Kasumi-1 (cell line): ENCODE data around the gene IGFBP3.

ENCODE experiments used
- DNase-seq, 2 experiments: peaks; one replicate each; lab custom pipeline; 2025; lab: John Stamatoyannopoulos, UW

IGFBP3 gene

DNA sequence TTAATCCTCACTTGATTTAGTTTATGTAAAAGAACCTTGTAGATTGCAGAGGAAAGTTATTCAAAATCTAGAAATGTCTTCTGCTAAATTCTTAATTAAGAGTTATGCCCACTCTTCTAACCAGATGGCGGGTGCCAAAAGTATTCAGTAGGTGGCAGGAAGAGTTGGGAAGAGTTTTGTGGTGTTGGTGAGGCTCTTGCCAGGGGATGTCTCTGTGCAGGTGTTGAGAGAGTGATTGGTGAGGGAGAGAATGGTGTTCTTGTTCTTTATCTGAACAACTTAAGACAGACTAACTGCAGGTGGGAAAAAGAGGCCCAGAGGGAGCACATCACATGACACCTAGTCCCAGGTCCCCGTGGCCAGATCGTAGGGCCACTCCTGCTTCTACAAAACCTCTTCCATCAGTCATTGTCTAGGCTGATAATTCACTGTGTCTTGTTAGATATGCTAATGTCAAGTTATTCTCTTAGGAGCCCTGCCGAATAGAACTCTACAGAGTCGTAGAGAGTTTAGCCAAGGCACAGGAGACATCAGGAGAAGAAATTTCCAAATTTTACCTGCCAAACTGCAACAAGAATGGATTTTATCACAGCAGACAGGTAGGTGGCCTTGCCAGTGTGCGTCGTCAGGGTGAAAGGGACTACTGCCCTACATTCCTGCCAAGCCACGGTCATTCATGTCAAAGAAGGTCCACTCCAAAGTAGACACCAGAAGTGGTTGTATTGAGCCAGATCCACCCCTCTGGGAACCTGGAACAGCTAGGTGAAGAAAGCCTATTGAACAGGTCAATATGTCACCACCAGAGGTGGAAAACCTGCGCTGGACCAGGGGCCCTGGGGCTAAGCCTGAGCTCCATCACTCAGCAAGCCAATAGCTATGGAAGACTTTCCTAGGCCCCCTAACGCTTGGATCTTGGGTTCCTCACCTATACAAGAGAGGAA is 29.3 kb downstream of the IGFBP3 start:
- DNase-seq, result no peak

DNA sequence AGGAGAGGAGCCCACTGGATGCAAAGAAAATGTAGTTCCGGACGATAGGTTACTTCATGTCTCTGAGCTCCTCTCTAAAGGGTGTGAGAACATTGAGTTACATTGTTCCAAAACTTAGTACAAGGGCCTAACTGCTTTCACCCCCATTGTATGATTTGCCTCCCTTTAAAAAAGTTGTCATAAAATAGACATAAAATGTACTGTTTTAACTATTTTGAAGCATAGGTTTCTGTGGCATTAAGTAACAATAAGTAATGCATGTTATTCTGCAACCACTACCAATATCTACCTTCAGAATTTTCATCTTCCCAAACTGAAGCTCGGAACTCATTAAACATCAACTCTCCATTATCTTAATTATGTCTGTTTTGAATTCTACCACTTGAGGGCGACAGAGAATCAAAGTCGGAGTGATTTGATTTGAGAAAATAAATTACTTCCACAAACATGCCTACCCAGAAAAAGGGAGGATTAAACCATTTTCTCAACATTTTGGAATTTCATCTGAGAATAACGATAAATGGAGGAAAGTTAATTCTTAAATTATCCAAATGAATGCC is 30.1 kb downstream of the IGFBP3 start:
- peak; percentile 30 to 73 for DNase-seq

DNA sequence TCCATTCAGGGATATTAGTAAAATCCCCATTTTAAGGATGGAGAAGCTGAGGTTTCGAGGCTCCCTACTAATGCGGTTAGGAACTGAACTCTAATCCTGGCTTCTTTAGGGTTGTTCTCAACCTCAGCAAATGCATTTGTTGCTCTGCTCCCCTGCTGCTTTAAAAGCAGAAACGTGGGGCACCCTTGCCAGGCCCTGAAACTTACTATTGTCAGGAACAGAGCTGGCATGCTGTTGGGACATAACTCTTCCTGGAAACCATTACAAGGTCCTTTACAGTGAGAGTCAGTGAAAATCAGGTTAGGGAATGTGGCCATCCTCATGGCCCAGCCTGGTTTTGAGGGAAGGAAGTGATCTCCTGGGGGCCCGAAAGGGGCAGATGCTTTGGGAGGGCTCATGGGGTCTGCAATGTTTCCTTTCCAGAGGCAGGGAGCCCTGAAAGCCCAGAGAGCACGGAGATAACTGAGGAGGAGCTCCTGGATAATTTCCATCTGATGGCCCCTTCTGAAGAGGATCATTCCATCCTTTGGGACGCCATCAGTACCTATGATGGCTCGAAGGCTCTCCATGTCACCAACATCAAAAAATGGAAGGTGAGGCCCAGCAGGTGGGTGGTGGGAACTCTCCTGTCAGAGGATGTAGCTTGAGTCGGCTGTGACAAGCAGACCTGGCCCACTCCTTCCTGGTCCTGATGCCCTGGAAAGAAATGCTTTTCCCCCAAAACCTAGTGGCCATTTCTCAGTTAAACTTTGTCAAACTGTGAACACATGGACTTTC is 30.8 kb downstream of the IGFBP3 start:
- no peak for DNase-seq

DNA sequence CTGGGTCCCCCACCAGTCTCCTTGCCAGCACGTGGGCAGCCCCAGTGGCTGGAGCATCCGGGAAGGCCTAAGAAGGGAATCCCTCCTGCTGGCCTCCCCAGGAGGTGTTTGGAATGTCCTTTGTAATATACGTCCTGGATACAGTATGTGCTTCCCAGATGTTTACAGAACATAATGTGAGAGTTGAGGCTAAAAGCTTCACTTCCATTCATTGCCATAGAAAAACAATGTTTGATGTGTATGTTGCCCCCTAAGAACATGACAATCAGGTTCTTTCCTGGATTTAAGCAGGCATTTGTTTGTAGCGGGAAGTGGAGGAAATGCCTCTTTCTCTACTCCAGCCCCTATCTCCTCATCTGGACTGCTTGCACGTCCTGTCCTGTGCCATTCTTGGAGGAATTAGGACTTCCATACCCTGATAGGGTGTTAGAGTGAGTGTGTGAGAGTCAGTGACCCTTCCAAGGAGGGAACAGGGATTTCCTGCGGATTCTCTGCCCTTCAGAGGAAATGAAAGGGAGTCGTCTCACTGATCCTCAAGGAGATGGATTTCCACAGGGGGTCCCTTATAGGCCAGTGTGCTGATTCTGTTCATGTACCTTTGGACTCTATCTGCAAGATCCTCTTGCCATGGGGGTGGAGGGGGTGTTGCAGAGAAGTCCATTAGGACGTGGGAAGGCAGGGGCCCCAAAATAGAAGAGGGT is 31.6 kb downstream of the IGFBP3 start:
- no peak for DNase-seq

DNA sequence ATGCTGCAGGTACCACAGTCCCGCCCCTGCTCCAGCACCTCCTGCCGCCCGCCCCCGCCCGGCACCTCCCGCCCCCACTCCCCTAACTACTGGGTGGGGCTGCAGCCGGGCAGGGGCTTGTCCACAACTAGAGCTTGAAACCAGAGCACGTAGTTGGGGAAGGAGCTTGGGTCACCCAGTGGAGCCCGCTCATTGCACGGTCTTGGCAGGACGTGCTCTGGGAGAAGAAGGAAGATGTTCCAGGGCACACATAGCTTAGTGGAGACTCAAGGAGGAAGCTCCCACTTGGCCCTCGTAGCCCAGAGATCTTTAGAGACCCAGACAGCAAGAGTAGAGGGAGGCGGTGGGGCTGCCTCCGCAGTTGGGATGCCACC is 32.1 kb downstream of the IGFBP3 start:
- no peak for DNase-seq

DNA sequence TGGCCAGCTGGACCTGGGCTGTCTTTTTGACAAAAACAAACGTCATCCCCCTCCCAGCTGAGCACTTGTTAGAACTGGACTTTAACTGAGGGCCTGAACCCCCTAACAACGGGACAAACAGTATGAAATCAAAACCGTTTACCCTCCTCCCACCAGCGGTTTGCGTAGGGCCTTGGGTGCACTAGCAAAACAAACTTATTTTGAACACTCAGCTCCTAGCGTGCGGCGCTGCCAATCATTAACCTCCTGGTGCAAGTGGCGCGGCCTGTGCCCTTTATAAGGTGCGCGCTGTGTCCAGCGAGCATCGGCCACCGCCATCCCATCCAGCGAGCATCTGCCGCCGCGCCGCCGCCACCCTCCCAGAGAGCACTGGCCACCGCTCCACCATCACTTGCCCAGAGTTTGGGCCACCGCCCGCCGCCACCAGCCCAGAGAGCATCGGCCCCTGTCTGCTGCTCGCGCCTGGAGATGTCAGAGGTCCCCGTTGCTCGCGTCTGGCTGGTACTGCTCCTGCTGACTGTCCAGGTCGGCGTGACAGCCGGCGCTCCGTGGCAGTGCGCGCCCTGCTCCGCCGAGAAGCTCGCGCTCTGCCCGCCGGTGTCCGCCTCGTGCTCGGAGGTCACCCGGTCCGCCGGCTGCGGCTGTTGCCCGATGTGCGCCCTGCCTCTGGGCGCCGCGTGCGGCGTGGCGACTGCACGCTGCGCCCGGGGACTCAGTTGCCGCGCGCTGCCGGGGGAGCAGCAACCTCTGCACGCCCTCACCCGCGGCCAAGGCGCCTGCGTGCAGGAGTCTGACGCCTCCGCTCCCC is 32.7 kb downstream of the IGFBP3 start, which contains the start of gene IGFBP1:
Gene IGFBP1 (plus strand): TSS at position 304 of the 808 bp plus-strand sequence. CDS start 165 bp downstream, at position 469.
- DNase-seq, result no peak

DNA sequence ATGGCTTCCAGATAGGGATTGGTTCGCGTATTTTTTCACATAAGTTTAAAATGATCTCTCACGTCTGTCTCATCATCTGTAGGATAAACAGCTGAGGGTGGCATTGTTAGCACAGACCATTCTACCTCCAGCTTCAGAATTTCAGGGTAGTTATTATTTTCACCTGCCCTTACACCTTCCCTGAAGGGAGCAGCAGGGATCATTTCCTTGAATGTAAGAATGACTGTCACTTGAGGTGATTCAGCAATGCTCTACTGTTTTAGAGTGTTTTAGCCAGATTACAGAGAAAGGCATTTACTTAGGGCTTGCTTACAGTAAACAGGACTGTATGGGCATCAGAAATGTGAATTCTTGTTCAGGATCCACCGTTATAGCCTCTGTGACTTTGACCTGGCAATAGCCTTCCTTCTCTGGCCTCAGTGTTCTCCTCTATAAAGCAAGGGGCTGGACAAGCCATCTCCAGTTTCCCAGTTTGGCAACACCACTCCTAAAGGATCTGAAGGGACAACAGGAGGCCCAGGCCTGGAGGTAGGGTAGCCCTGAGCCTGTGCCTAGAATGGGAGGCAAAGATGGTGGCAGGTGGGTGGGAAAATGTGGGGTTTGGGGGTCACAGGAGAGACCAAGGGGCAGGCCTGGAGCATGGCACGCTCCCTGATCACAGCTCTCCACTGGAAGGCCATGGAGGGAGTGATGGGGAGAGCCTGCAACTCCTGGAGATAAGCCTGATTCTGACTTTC is 34.0 kb downstream of the IGFBP3 start:
- no peak for DNase-seq

DNA sequence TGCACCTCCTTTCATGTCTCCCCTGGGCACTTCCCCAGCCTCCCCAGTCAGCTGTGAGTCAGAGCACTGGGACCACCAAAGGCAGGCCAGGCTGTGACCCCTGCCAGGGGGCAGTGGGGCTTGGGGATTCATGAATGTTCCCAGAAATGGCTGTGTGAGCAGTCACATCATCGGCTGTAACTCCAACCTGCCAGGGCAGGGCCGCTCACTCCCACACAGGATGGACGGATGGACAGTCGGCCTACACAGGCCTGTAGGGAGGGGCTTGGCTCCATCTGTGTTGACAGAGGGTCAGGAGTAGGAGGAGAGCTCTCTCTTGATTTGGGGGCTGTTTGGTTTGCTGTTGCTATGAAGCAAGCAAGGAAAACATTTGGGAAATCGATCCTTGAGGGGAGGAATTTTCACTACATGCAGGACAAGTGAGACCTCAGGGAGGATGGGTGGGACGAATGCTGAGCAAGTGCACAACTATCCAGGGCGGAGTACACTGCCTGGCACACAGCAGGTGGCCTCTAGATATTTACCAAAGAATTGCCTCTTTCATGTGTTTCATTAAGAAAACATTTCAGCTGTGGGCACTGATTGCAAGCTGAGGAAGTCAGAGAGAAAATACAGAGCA is 35.7 kb downstream of the IGFBP3 start:
- no peak for DNase-seq

DNA sequence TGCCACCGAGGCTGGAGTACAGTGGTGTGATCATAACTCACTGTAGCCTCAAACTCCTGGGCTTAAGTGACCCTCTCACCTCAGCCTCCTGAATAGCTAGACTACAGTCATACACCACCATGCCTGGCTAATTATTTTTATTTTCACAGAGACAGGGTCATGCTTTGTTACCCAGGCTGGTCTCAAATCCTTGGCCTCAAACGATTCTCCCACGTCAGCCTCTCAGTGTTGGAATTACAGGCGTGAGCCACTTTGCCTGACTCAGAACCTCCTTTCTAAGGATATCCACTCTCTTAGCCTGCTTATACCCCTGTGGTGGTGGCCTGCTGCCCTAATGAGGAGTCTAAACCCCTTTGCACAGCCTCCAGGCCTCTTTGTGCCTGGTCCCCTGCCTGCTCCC is 36.9 kb downstream of the IGFBP3 start:
- no peak for DNase-seq

DNA sequence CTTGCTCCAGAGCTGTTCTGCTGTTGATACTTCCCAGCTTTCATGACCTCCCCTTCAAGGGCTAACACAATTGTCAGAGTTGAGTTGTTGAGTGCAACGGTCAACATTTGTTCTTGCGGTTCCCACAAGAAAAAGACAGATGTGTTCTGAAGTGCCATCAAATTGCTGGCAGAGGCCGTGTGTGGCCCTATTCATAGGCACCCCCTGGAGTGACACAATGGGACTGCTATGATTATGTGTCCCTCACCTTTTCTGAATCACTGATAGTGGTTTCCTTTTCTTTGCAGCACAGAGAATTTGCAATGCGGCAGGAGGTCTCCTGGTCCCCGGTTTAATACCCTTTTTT is 38.6 kb downstream of the IGFBP3 start:
- DNase-seq, result no peak

DNA sequence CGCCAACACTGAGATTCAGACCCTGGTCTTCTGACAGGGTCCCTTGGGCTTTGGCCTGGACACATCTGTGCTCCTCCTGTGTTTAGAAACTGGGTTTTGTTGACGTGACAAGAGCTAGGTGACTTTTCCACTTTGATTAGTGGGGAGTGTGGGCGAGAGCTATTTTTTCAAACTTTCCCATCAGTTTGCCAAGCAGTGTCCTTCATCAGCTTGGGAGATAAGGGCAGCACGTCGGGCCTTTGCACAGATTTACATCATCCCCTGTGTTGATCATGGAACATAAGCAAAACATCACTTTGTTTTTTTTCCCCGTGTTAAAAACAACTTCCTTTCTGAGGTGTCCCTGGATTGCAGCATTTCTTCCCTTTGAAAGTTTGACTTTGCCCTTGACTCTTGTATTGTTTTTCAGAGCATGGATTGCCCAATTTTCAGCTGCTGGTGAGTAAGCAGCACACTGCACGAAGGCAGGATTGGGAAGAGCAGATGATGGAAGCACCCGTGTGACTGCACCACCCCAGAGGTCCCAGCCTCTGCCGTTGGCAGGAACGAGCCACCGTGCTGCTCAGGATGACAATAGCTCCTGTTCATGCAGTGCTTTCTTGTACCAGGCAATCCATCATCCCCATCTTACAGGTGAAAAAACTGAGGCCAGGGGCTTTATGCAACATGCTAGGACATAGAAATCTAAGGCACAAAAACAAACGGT is 39.2 kb downstream of the IGFBP3 start:
- no peak for DNase-seq

DNA sequence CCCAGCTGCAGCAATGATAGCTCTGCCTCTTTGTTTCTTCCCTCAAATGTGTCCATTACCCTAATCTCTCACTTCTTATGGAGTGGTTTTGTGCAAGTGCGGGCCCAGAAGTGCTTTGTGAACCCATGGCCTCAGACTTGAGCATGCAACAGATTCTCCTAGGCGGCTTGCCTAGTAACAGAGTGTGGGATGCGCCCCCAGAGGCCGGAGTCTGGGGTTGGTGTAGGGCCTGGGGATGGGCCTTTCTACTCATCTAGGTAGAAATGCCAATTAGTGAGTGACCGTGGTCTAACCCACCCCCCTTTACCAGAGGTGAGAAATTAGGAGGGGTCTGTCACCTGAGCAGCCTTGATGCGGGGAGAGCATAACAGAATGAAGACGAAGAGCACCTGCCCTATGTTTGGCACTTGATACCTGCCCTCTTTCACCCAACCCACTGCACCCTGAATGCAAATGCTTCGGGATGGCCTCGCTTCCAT is 39.8 kb downstream of the IGFBP3 start:
- no peak for DNase-seq

DNA sequence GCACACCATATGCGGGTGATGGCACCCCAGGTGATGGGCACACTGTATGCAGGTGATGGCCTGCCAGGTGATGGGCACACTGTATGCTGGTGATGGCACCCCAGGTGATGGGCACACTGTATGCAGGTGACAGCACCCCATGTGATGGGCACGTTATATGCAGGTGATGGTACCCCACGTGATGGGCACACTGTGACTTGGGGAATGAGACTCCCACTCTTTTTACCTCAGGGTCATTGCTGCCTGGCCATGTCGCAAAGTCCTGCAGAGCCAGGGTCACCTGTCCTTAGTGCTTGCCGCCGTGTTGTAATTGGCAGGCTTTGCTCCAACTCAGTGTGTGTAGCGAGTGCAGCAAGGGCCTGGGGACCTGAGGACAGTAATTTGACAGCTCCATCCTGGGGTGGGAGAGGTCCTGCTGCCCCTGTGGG is 40.6 kb downstream of the IGFBP3 start:
- DNase-seq, result no peak

DNA sequence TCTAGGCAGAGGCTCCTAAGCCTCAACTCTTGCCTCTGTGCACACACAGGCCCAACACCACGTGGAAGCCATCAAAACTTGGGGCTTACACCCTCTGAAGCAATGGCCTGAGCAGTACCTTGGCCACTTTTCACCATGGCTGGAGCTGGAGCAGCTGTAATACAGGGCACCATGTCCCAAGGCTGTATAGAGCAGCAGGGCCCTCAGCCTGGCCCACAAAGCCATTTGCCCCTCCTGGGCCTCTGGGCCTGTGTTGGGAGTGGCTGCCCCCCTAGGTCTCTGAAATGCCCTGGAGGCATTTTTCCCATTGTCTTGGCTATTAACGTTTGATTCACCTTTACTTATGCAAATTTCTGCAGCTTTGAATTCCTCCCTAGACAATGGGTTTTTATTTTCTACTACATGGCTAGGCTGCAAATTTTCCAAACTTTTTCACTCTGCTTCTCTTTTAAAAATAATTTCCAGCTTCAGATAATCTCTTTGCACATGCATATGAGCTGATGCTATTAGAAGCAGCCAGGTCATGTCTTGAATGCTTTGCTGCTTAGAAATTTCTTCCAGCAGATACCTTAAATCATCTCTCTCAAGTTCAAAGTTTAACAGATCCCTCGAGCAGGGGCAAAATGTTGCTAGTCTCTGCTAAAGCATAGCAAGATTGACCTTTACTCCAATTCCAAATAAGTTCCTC is 42.5 kb downstream of the IGFBP3 start:
- DNase-seq, result no peak

DNA sequence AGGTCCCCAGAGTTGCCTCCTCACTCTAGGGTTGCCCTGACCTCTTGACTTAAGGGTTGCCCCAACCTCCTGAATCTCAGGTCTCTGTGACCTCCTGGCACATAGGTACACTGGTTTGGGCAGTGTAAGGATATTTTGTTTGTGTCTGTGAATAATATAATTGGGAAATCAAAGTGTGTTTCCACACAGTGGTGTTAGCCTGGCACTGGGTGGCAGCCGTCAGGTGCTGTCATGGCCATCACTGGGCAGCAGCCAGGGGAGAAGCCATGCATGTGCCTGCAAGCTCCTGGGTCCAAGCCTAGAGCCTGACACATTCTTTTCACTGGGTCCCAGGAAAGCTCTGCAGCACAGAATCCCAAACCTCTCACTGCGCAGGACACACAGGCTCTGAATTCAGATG is 44.6 kb downstream of the IGFBP3 start:
- DNase-seq, result no peak

DNA sequence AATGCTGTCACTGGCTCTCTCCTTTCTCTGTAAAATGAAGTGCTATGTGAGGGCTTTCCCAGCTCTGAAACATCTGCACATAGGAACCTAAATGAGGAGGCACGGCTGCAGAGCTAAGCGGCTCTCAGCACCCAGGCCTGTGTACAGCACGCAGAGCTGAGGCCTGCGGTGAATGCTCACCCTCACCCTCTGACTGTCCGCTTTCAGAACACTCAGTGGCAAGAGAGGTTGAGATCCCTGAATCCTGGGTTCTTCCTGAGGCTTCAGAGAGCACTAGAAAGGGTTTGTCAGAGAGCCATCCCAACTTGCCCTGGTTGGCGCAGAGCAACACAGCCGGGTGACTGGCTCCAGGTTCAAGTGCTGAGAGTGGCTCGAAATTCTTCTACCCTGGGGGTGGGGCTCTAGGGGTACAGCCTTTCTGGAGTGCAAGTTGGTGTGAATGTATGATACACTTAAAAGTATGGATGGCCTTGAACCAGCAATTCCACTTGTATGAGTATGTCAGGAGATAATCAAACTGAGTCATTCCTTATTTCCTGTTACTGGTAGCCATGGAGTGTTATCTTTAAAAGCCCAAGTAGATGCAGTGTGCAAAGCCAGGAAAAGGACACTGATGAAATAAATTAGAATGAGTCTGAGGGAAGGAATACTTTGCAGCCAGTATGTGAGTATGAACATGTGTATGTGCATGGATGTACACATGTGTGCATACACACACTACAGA is 46.5 kb downstream of the IGFBP3 start:
- no peak for DNase-seq

DNA sequence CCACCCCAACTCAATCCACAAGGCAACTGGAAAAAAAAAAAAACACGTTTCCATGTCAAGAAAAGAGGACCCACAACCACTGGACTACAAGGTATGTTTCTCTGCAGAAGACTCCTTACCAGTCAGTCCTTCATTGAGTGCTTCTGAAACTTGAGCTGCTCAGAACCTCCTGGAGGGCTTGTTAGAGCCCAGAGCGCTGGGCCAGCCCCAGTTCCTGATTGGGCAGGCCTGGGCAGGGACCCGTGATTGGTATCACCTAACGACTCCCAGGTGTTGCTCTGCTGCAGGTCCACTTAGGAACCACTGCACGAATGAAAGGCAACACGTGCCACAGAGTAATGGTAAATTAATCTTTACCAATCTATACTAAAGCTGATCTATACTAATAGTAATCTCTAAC is 47.7 kb downstream of the IGFBP3 start:
- no peak for DNase-seq

DNA sequence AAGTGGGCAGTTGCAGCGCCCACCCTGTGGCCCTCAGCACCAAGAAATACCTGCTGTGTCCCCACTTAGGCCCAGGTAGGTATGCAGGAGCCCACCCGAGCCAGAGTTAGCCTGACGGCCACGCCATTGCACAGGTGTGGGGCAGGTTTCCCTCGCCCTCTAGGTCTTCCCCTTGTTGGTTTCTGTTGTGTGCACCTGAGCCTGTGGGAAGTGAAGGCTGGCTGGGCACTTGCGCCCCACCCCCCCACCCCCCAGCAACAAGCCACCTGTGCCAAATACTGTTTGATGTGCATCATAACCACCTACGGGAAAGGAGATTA is 48.1 kb downstream of the IGFBP3 start, which contains the start of gene CCDC201:
Gene CCDC201 (minus strand): TSS at position 48 of the 320 bp plus-strand sequence. CDS start 75 bp downstream, outside the sequence.
- DNase-seq, result no peak
